DMS114 treated with DMSO at 0.1 percent for 48 hours (cell line): ENCODE results near the gene ASCC3.
A peak's percentile ranks its signal among the peaks of the same experiment; 100 is the strongest.
"Not testable (repeated sequence)": the region's sequence is repeated elsewhere in the genome, so short reads cannot be mapped to it uniquely, and the experiment has no call there.

ENCODE experiments used
- DNase-seq: peaks from one replicate; lab custom pipeline; 2025; ENCODE audit not compliant: unreplicated experiment; lab: John Stamatoyannopoulos, UW

The ASCC3 gene

DNA sequence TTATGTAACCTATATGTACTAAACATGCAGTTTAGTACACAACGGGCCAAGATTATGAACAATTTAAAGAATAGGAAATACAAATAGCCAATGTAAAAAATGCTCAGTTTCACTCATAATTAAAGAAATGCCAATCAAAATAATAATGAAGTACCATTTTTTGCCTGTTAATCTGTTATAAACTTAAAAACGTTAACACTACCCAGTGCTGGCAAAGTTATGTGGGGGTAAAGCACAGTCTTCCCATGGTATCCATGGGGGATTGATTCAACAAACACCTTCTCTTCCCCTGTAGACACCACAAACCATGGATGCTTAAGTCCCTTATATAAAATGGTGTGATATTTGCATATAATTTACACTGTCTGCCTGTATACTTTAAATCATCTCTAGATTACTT, 211.1 kb downstream of the ASCC3 start:
- DNase-seq = no peak

DNA sequence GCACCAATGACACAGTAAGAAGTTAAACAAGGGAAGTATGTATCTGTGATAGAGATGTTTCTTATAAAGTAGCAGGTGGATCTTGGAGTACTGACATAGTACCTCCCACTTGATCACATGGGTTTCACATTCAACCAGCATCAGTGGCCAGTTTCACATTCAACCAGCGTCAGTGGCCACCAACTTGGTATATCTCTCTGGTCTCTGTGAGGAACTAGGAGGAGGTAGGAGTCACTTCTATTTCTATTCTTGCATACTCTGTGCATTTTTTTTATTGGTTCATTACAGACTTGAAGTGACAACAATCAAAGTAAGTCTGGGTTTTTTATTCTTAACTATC, 216.1 kb downstream of the ASCC3 start:
- no peak for DNase-seq

DNA sequence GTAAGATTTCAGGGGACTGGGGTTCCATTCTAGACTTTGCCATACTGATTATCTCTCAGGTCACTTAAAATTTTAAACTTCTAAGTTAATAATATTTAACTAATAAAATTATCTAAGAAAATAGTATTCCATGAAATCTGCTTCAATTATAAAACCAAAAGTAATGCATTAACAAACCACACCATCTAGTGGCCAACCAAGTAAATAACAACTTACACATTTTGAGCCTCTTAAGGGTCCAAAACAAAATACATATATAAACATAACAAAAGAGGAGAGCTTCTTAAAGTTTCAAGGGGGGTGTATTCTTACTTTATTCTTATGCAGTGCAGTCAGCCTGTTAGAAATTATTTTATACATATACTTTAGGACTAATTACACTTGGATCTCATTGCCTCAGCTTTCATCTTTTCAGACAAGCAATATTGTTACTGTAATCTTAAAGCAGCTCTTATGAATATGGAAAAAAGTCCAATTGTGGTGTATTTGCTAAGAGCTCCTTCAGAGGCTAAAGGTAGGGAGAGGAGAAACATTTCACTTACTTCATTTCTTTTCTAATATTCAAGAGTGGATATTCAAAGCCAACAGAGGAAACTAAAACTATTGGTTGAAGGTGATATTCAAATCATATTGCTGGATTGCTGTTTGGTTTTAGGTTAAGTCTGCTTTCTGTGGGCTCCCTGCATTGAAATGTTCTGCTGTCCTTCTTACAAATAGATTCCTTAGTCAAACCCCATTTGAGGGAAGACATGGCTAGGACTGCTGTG, 216.7 kb downstream of the ASCC3 start:
- peak; percentile 37 for DNase-seq

DNA sequence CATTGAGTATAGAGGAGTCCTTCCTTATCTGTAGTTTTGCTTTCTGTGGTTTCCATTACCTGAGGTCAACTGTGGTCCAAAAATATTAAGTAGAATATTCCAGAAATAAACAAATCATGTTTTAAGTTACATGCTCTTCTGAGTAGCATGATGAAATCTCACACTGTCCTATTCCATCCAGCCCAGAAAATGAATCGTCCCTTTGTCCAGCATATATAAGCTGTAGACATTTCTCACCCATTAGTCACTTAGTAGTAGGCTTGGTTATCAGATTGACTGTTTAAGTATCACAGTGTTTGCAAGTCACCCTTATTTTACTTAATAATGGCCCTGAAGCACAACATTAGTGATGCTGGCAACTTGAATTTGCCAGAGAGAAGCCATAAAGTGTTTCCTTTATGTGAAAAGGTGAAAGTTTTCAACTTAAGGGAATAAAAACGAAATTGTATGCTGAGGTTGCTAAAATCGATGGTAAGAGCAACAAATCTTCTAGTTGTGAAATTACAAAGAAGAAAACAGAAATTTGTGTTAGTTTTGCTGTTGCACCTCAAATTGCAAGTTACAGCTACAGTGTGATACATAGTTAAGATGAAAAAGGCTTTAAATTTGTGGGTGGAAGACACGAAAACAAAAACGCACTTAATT, 217.8 kb downstream of the ASCC3 start:
- no peak for DNase-seq

DNA sequence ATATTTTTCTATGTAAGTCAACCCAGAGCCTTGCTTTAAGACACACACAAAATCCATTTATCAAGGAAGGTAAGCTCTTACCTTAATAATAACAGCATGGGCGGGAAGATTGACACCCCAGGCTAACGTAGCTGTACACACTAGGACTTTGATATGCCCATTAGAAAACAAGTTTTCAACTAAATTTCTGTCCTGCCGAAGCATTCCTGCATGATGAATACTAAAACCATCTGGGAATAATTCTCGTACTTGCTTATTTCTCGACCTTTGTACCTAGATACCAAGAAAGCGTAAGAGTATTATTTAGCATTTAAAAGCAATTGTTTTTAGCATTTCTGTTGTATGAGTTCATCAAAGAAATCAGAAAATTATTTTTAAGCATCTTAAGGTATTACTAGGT, 218.9 kb downstream of the ASCC3 start:
- no peak for DNase-seq

DNA sequence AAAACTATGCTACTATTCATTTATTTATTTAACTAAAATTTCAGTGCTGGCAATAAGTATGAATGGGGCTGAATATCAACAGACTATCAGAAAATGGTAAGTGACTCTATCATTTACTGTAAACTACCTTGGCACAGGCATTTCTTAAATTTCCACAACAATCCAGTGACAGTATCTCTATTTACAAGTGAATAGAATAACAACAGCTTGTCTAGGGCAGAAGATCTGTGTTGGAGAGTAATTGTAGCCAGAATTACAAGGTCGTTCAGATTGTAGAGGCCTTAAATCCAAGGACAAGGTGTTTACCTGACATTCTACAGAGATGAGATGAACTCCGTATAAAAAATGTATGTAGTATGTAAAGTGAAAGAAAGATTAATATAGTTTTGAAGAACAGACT, 222.6 kb downstream of the ASCC3 start:
- no peak for DNase-seq

DNA sequence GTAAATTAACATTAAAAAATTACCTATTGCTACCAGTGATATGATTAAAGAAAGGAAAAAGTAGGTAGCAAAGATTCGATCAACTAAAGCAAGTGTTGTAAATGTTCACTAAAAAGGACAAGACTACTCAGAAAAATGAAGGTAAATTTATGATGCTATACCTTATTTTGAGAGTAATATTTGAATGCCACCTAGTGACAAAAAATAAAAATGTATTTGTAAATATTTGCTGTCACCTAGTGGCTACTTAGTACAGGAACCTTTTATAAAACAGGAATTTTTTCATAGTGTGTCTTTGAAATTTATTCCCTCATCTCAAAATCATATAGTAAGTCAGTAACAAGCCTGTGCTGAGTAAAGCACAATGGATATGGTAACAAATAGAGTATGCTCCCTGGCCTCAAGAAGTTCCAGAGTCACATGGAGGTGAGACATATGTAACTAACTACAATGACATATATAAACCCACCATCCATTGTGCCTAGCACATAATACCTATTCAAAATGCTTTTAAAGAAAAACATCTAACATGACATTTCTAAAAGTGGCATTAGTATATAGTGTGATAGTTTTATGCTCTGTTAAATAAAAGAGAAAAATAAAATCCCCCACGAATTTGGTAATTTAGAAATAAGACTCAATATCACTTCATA, 223.3 kb downstream of the ASCC3 start:
- peak; percentile 19 for DNase-seq

DNA sequence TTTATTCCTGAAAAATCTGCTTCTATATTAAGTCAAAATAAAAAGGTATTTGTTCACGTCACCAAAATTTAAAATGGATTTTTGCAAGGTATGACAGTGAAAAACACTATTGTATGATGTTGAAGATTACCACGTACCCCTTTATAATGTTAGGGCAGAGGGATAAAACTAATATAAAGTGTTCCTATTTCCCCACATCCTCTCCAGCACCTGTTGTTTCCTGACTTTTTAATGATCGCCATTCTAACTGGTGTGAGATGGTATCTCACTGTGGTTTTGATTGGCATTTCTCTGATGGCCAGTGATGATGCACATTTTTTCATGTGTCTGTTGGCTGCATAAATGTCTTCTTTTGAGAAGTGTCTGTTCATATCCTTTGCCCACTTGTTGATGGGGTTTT, 240.0 kb downstream of the ASCC3 start:
- DNase-seq = not testable (repeated sequence)

DNA sequence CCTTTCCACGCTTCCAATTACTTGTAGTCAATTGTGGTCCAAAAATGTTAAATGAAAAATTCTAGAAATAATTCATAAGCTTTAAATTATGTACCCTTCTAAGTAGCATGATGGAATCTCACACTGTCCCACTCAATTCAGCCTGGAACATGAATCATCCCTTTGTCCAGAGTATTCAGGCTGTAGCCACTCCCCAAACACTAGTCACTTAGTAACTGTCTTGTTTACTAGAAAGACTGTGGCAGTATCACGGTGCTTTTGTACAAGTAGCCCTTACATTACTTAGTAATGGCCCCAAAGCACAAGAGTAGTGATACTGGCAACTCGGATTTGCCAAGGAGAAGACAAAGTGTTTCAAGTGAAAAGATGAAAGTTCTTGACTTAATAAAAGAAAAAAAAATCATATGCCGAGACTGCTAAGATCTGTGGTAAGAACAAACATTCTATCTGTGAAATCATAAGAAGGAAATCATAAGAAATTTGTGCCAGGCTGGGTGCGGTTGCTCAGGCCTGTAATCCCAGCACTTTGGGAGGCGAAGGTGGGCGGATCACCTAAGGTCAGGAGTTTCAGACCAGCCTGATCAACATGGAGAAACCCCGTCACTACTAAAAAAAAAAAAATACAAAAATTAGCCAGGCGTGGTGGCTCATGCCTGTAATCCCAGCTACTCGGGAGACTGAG, 247.9 kb downstream of the ASCC3 start:
- no peak for DNase-seq

DNA sequence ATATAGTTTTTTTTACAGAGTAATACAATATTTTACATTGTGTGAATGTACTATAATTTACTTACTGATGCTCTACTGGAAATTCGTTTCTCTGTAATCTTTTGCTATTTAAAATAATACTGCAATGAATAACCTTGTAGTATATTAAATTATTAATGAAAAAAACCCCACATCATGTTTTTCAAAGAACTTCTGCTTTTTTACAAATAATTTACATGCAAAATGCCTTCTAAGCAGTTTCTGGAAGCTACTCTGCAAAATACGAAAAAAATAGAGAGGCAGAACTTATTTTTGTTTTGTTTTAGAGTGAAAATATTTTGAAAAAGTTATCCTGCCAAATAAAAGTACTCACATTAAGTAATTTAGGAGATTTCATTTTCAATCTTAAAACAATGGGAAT, 250.6 kb downstream of the ASCC3 start:
- no peak for DNase-seq

DNA sequence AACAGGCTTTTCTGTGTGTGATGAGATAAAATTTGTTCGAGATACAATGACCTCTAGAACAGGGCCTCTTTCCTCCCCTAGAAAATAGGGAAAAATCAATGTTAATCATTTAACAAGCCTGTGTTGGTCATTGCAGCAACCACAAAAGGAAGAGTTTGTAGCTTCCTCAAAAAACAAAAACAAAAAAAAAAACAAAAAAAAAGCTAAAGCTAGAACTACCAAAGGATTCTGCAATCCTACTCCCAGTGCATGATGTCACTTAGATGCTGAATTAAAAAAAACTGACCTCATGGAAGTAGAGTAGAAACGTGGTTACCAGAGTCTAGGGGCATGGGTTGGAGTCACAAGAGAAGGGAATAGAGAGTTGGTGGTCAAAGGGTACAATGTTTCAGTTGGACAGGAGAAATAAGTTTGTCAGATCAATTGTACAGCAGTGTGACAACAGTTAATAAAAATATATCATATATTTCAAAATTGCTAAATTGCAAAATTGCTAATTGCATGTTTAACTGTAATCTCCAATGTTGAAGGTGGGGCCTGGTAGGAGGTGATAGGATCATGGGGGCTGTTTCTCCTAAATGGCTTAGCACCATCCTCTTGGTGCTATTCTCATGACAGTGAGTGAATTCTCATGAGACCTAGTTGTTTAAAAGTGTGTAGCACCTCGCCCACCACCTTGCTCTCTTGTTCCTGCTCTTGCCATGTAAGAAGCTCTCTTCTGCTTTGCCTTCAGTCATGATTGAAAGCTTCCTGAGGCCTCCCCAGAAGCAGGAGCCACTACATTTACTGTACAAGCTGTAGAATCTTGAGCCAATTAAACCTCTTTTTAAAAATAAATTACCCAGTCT, 253.0 kb downstream of the ASCC3 start:
- DNase-seq = no peak

DNA sequence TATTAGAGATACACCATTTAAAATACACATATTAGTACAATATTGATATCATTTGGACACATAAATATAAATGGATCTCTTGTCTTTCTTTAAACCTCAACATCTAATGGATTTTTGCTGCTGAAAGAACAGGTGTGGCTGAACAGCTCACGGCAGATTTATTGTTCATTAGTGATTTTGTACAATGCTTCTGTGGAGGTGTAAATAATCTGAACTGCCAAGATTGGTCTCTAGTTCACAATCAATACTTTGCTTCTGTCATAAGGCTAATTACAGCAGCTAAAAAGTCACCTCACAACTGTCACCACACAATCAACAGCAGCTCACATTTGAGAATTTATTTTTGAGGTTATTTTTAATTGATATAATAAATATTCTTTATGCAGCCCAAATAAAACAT, 254.4 kb downstream of the ASCC3 start:
- no peak for DNase-seq

DNA sequence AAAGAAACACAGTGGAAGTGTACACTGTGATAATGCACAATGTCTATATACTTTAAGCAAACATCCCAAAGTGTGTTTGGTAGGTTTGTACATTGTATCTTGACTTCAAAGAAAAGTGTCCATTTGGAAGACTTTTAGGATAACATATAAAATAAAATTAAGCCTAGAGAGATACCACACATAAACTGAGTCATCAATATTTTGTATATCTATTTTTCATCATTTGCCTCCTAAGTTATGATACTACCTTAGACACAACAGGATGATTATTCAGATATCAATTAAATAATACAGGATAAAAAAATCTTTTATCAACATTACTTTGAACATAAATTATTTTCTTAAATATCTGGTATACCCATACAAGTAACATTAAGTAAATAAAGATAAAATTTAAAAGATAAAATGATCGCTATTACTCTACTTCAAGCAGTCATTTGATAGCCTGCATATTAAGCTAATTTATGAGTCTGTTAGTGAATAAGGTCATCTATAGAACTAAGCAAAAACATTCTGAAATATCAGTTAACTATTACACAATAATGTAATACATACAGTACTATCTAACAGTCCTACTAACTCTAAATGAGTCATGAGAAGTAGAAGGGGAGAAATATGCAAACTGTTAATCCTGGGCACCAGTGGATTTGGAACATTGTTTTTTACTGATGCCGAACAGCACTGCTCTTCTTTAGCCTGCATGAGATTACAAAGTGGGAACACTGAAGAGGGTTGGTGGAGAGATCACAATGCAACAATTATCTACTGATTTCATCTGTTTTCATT, 258.0 kb downstream of the ASCC3 start:
- no peak for DNase-seq

DNA sequence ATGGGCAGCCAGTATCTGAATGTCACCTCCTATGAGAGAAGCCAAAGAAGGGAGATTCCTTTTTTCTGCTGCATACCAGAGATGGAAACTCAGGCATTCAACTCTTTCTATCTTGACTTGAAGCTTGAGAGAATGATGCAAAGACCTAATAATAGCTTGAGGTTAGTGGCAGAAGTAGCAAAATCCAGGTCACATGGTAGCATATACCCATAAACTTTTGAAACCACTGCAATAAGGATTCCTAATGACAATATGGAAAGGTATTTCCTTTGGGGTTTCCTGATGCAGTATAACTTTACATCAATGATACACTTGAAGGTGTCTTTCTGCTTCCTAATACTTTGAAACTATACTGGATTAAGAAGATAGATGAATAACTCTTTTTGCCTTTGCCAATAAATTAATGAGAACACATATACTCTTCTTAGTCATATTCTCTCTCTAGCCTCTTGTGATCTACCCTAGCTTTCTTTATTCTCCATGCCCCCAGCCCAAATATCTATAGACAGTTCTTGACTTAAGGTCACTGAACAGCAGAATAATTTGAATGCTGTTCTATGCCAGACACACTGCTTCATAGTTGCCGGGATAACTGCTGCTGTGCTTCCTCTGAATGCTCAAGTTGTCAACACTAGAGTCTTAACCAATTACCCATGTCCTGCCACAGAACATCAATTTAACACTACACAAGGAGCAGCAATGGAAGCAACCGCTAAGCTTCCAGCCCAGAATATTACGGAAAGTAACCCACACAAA, 260.9 kb downstream of the ASCC3 start:
- no peak for DNase-seq

DNA sequence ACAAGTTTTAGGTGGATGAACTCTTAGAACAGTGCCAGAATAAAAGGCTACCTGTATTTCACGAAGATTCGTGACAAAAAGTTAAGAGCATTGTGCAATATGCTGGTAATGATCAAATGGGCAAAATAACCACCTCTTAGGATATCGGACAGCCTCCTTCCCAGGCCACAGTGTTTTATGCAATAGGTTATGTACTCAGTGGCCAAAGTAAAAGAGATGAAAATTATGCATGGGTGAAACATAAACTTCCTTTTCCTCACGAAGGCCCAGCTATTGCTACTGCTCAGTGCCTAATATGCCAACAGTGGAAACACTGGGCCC, 262.8 kb downstream of the ASCC3 start:
- DNase-seq = no peak

DNA sequence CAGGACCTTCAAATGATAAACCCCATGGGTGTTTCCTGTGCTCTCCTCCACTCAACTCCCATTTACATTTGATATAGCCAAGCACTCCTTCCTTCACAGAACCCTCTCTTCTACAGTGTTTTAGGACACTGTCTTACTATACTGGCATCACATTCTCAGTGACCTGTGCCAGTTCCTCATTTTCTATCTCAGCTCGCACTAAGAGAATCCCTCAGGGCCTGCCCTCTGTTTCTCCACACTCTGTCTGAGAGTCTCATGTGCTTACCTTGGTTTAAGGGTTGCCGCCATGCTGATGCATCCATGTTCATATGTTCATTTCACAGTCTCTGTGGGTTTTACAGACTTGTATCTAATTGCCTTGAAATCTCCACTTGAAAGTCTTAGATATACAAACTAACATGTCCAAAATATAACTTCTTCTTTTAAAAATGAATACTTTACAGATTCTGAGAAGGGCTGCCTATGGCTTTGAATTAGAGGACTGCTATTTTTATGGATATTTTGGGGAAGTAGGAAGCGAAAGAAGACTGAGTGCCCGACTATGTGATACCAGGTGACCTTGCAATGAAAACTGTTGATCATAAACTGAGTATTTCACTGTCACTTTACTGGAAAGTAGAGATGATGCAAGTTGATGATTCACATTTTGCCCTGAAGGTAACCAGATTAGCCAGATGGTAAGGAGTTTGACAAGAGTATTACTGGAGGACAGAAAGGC, 263.3 kb downstream of the ASCC3 start:
- no peak for DNase-seq

DNA sequence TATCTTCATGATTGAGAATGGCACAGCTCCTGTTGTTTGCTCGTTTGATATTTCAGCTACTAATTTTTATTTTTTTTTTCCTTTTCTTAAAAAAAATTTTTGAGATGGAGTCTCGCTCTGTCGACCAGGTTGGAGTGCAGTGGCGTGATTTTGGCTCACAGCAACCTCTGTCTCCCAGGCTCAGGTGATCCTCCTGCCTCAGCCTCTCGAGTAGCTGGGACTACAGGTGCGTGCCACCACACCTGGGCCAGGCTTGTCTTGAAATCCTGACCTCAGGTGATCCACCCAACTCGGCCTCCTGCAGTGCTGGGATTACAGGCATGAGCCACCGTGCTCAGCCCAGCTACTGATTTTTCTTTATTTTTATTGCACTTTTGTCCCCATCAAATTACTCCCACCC, 266.2 kb downstream of the ASCC3 start:
- DNase-seq = no peak

DNA sequence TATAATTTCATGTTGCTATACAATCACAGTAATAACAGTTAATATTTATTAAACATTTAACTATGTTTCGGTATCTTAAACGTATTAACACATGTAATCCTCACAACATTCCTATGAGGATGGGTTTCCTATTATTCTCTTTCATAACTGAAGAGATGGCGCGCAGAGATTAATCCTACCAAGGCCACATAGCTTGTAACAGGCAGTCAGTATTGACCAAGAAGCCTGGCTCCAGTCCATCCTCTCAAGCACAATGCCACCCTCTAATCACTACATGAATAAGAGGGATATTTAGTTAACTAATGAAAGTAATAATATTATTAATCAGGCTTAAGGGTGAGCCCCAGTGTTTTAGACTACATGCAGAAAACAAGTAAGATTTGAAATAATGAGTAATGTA, 266.7 kb downstream of the ASCC3 start:
- no peak for DNase-seq

DNA sequence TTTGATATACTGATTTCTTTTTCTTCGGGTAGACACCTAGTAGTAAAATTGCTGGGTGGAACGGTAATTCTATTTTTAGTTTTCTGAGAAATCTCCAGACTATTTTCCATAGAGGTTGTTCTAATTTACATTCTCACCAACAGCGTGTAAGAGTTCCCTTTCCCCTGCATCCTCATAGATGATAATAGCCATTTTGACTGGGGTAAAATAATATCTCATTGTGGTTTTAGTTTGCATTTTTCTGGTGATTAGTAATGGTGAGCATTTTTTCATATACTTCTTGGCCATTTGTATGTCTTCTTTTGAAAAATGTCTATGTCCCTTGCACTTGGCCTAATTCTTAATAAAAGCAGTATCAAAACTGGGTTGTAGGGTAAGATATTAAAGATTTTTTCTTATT, 267.5 kb downstream of the ASCC3 start:
- no peak for DNase-seq
